Measurements from ENCODE around the gene KLK10. TPM values are rescaled to one million over a fixed set of nuclear protein-coding genes. Genes with fewer than 3 reads are reported as not detected.

KLK10 gene
- total RNA-seq, 1 experiment from 2014 or later: 28.0 TPM

DNA sequence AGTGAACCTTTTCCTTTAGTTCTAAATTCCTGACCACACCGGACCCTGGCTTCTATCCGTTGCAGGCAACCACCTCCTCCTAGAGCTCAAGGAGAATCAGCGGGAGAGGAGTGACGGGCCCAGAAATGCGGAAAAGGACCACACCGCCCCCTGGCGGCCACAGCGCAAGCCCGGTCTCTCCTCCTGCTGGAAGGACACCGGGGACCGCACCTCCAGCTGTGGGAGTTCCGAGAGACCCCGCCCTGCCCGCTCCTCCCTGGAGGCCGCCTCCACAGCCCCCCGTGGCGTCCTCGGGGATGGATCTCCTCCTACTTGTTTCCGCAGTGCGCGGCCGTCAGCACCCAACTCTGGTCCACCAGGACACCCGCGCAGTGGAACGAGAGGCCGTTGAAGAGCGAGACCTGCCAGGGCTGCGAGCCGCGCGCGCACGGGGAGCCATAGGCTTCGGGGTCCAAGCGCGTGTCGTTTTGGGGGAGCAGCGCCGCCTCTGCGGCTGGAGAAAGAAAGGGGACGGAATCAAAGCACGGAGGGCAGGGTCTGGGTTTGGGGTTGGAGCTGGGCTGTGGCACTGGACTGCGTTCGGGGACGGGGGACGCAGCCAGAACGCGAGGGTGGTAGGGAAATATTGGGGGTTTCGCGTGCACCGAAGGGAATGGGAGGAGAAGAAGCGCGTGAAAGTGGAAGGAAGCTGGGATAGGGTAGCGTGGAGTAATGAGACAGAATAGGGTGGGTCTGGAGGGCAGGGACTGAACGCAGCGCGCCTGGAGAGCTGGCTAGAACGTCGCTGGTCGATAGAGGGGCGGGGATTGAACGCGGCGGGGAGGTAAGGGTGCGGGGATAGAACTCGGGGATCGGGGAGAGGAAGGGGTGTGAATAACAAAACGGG is 2.5 kb downstream of the KLK10 start:
- Histone ChIP-seq H3K27ac (peak overlapping the region; percentile 81), H3K27me3 (ENCODE audit: insufficient read depth, low read depth) (no peaks in the 10 kb centered on the region), H3K4me1 (replicated peaks; ENCODE audit: insufficient read depth) (peaks cover 19% of the 10 kb centered on the region), H3K4me2 (peak overlapping the region; percentile 95), H3F3A (ENCODE audit: insufficient read depth, low read depth) (peaks cover 45% of the 10 kb centered on the region), H2AFZ (peak overlapping the region; percentile 87), H3K4me3 (peak overlapping the region; percentile 79), H3K79me2 (ENCODE audit: low read depth) (no peaks in the 10 kb centered on the region), H3K9me3 (ENCODE audit: insufficient read depth, low read depth) (no peaks in the 10 kb centered on the region), H3K36me3 (ENCODE audit: low read depth) (no peaks in the 10 kb centered on the region), H3K9me2 (ENCODE audit: insufficient read depth) (no peaks in the 10 kb centered on the region), H4K20me1 (ENCODE audit: insufficient read depth) (no peaks in the 10 kb centered on the region)
- intact Hi-C loops (cut with micrococcal nuclease; ENCODE audit: unreplicated experiment): loop anchor here (1.0 to 10.0 kb wide), 7 partner anchors 16 to 312 kb away; partner anchors contain the start of genes KLK5, KLK6 and KLK8
- no TSS peak for BruUV-seq (replicated peaks)
- POLR2A ChIA-PET (ENCODE audit: unreplicated experiment): interaction anchor here (0.5 to 1.3 kb wide), 12 partner anchors 9 to 325 kb away, joined by 3 to 14 read pairs (median 5); partner anchors contain the start of genes KLK5 and KLK6
- DNase-seq: peak; percentile 88 to 97
- CTCF ChIA-PET: interaction anchor here (0.5 to 1.9 kb wide), 15 partner anchors 9 to 213 kb away, joined by 3 to 21 read pairs (median 4); partner anchors contain the start of genes KLK5, KLK7 and KLK8
- peak; percentile 99 for TF ChIP-seq CTCF (conservative IDR thresholded peaks at IDR 0.05)
- no peak for TF ChIP-seq EZH2 (IDR thresholded peaks at IDR 0.05; ENCODE audit: low read depth)

DNA sequence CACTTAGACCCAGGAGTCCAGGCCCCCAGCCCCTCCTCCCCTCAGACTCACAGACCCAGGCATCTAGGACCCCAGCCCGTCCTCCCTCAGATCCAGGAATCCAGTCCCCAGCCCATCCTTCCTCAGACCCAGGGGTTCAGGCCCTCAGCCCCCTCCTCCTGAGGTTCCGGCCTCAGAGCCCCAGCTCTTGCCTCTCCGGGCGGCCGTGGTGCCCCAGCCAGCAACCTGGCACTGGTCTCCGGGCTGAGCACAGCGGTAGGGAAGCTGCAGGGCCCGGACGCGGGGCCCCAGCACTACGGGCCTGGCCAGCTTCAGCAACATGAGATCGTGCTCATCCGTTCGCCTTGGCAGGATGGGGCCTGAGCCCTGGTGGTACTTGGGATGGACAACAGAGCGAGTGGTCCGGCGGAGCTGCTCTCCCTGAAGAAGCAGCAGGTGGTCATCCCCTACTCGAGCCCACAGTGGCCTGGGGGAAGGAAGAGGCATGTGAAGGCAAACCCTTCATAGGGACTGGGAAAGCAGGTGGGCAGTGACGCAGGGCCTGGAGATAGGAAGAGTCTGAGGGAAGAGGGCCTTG is 3.7 kb downstream of the KLK10 start:
- CTCF ChIA-PET: interaction anchor here (0.5 to 1.5 kb wide), 3 partner anchors 48 to 82 kb away, joined by 3 to 6 read pairs (median 4); no protein-coding TSS in a partner anchor
- no TSS peak for BruUV-seq (replicated peaks)

More for the DNA sequence above, 3.7 kb downstream of the KLK10 start:
- no peaks in the 10 kb centered on the region for H3K9me2 ChIP-seq (ENCODE audit: insufficient read depth)
- intact Hi-C loops (cut with micrococcal nuclease; ENCODE audit: unreplicated experiment): loop anchor here (5.0 to 10.0 kb wide), 3 partner anchors 152 to 311 kb away; no protein-coding TSS in a partner anchor
- H3K27me3 ChIP-seq (ENCODE audit: insufficient read depth, low read depth): no peaks in the 10 kb centered on the region
- no peaks in the 10 kb centered on the region for H3K36me3 ChIP-seq (ENCODE audit: low read depth)
- peaks cover 43% of the 10 kb centered on the region for H3F3A ChIP-seq (ENCODE audit: insufficient read depth, low read depth)
- H4K20me1 ChIP-seq (ENCODE audit: insufficient read depth): no peaks in the 10 kb centered on the region
- H2AFZ ChIP-seq: no peak overlapping the region
- DNase-seq: no peak
- H3K79me2 ChIP-seq (ENCODE audit: low read depth): no peaks in the 10 kb centered on the region
- peaks cover 20% of the 10 kb centered on the region for H3K4me1 ChIP-seq (replicated peaks; ENCODE audit: insufficient read depth)
- no peak overlapping the region for H3K4me3 ChIP-seq
- H3K27ac ChIP-seq: no peak overlapping the region
- TF ChIP-seq CTCF (conservative IDR thresholded peaks at IDR 0.05): no peak
- TF ChIP-seq EZH2 (IDR thresholded peaks at IDR 0.05; ENCODE audit: low read depth): no peak
- POLR2A ChIA-PET (ENCODE audit: unreplicated experiment): no interaction called here
- no peak overlapping the region for H3K4me2 ChIP-seq
- no peaks in the 10 kb centered on the region for H3K9me3 ChIP-seq (ENCODE audit: insufficient read depth, low read depth)

All from PC-9 (cell line).